ENCODE data around the gene TMEM108. TPM values are rescaled to one million over a fixed set of nuclear protein-coding genes. Genes with fewer than 3 reads are reported as not detected.

Gene TMEM108
- total RNA-seq, 1 donor from 2014 or later, result not detected

GRCh38 chr3:133227813-133228212, 189.6 kb downstream of the TMEM108 start:
- no peak for DNase-seq (ENCODE audit: low read depth in 2 of 2)

GRCh38 chr3:133230195-133230594, 192.0 kb downstream of the TMEM108 start:
- no peak for DNase-seq (ENCODE audit: low read depth in 2 of 2)

- DNase-seq (ENCODE audit: low read depth in 2 of 2), result no peak
Observed at GRCh38 chr3:133236901-133237300, 198.7 kb downstream of the TMEM108 start.

- DNase-seq (ENCODE audit: low read depth in 2 of 2), result no peak
Observed at GRCh38 chr3:133237380-133237779, 199.2 kb downstream of the TMEM108 start.

- DNase-seq (ENCODE audit: low read depth in 2 of 2), result no peak
Observed at GRCh38 chr3:133238015-133238414, 199.8 kb downstream of the TMEM108 start.

- DNase-seq (ENCODE audit: low read depth in 2 of 2), result no peak
Observed at GRCh38 chr3:133246119-133246518, 207.9 kb downstream of the TMEM108 start.

- no peak for DNase-seq (ENCODE audit: low read depth in 2 of 2)
Observed at GRCh38 chr3:133246773-133247172, 208.6 kb downstream of the TMEM108 start.

- DNase-seq (ENCODE audit: low read depth in 2 of 2), result no peak
Observed at GRCh38 chr3:133248389-133248788, 210.2 kb downstream of the TMEM108 start.

- no peak for DNase-seq (ENCODE audit: low read depth in 2 of 2)
Observed at GRCh38 chr3:133249490-133249889, 211.3 kb downstream of the TMEM108 start.

- DNase-seq (ENCODE audit: low read depth in 2 of 2), result no peak
Observed at GRCh38 chr3:133254151-133254550, 216.0 kb downstream of the TMEM108 start.

GRCh38 chr3:133254716-133255115, 216.5 kb downstream of the TMEM108 start:
- DNase-seq (ENCODE audit: low read depth in 2 of 2), result no peak

GRCh38 chr3:133256787-133257483, 218.7 kb downstream of the TMEM108 start:
- DNase-seq (ENCODE audit: low read depth in 2 of 2), result no peak

GRCh38 chr3:133258358-133258757, 220.2 kb downstream of the TMEM108 start:
- DNase-seq (ENCODE audit: low read depth in 2 of 2), result no peak

GRCh38 chr3:133259767-133260166, 221.6 kb downstream of the TMEM108 start:
- DNase-seq (ENCODE audit: low read depth in 2 of 2), result no peak

GRCh38 chr3:133262333-133262732, 224.1 kb downstream of the TMEM108 start:
- no peak for DNase-seq (ENCODE audit: low read depth in 2 of 2)

- DNase-seq (ENCODE audit: low read depth in 2 of 2), result no peak
Observed at GRCh38 chr3:133264920-133265319, 226.7 kb downstream of the TMEM108 start.

GRCh38 chr3:133268726-133269134, 230.5 kb downstream of the TMEM108 start:
- DNase-seq (ENCODE audit: low read depth in 2 of 2), result no peak

- DNase-seq (ENCODE audit: low read depth in 2 of 2), result no peak
Observed at GRCh38 chr3:133269393-133269792, 231.2 kb downstream of the TMEM108 start.

GRCh38 chr3:133270631-133271030, 232.4 kb downstream of the TMEM108 start:
- no peak for DNase-seq (ENCODE audit: low read depth in 2 of 2)

- DNase-seq (ENCODE audit: low read depth in 2 of 2), result no peak
Observed at GRCh38 chr3:133271042-133271441, 232.9 kb downstream of the TMEM108 start.

GRCh38 chr3:133271539-133271938, 233.3 kb downstream of the TMEM108 start:
- DNase-seq (ENCODE audit: low read depth in 2 of 2), result no peak

- no peak for DNase-seq (ENCODE audit: low read depth in 2 of 2)
Observed at GRCh38 chr3:133273346-133273745, 235.2 kb downstream of the TMEM108 start.

GRCh38 chr3:133274477-133274876, 236.3 kb downstream of the TMEM108 start:
- DNase-seq (ENCODE audit: low read depth in 2 of 2), result no peak

GRCh38 chr3:133276594-133276993, 238.4 kb downstream of the TMEM108 start:
- DNase-seq (ENCODE audit: low read depth in 2 of 2), result no peak

Data from dermis microvascular lymphatic vessel endothelial cell (primary cell).